Stimulated activated CD8-positive, alpha-beta memory T cell treated with anti-CD3 and anti-CD28 coated beads, Interleukin-12 subunit alpha, Interleukin-12 subunit beta, amount 100 ng/mL, for 24 hours (primary cell): Measurements from ENCODE around the gene SLC7A6.

Experiments
- DNase-seq: peaks from one replicate; pipeline ENCODE4 v3.0.0-alpha.2; 2020; ENCODE audit errors: extremely low read depth

Gene SLC7A6

GRCh38 chr16:68306633-68307032 is 42.3 kb downstream of the SLC7A6 start:
- DNase-seq = no peak

- DNase-seq = no peak
Measured at GRCh38 chr16:68309799-68310198, 45.5 kb downstream of the SLC7A6 start.

GRCh38 chr16:68310437-68310773 is 46.1 kb downstream of the SLC7A6 start:
- DNase-seq = no peak

- DNase-seq = peak; percentile 85
Measured at GRCh38 chr16:68310774-68311511, 46.6 kb downstream of the SLC7A6 start, which contains the start of the genes PRMT7 and SLC7A6OS. PRMT7 (plus strand) TSS chr16:68311019; CDS start chr16:68315980, 4,961 bp downstream. SLC7A6OS (minus strand) TSS chr16:68310946; CDS start chr16:68310926, 20 bp downstream.

GRCh38 chr16:68313116-68313515 is 48.8 kb downstream of the SLC7A6 start:
- no peak for DNase-seq

GRCh38 chr16:68319185-68319908 is 55.0 kb downstream of the SLC7A6 start:
- no peak for DNase-seq

- DNase-seq = no peak
Measured at GRCh38 chr16:68324336-68324735, 60.0 kb downstream of the SLC7A6 start.

GRCh38 chr16:68324780-68325357 is 60.5 kb downstream of the SLC7A6 start:
- no peak for DNase-seq

- DNase-seq = no peak
Measured at GRCh38 chr16:68328151-68328859, 64.0 kb downstream of the SLC7A6 start.

GRCh38 chr16:68328860-68329390 is 64.6 kb downstream of the SLC7A6 start:
- no peak for DNase-seq

GRCh38 chr16:68331879-68332410 is 67.6 kb downstream of the SLC7A6 start:
- no peak for DNase-seq

- no peak for DNase-seq
Measured at GRCh38 chr16:68332411-68333121, 68.2 kb downstream of the SLC7A6 start.

- DNase-seq = no peak
Measured at GRCh38 chr16:68335175-68335574, 70.8 kb downstream of the SLC7A6 start.

- no peak for DNase-seq
Measured at GRCh38 chr16:68338326-68339119, 74.2 kb downstream of the SLC7A6 start.

GRCh38 chr16:68339214-68339613 is 74.9 kb downstream of the SLC7A6 start:
- no peak for DNase-seq

- DNase-seq = no peak
Measured at GRCh38 chr16:68342620-68343019, 78.3 kb downstream of the SLC7A6 start.

- DNase-seq = no peak
Measured at GRCh38 chr16:68343137-68343536, 78.8 kb downstream of the SLC7A6 start.

GRCh38 chr16:68344252-68344651 is 79.9 kb downstream of the SLC7A6 start:
- DNase-seq = no peak

GRCh38 chr16:68345351-68345810 is 81.1 kb downstream of the SLC7A6 start:
- DNase-seq = no peak
